NCI-H748 treated with DMSO at 0.1 percent for 48 hours (cell line): ENCODE results near the gene ABCA7.
"Not testable (repeated sequence)": the region's sequence is repeated elsewhere in the genome, so short reads cannot be mapped to it uniquely, and the experiment has no call there.

Experiments used
- DNase-seq: peaks from one replicate; lab custom pipeline; 2025; lab: John Stamatoyannopoulos, UW

ABCA7 gene

GRCh38 chr19:1016647-1017114 is 23.2 kb upstream of the ABCA7 start:
- no peak for DNase-seq

GRCh38 chr19:1017115-1017905 is 22.6 kb upstream of the ABCA7 start:
- DNase-seq: no peak

DNA sequence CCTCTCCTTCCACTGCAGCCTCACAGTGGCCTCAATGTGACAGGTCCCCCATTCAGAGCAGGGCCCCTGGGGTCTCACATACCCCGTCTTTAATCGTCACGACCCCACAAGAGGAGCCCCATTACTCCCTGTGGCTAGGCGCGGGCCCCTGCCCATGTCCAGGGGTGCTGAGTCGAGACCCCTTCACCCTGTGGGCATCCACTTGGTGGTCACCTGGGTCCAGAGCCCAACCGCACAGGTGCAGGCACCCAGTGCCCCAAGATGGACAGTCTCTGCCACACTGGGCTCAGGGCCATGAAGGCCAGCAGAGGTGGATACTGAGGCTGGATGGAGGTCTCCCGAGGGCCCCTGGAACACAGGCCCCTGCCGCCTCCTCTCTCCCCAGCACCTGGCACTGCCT is 22.0 kb upstream of the ABCA7 start:
- no peak for DNase-seq

GRCh38 chr19:1018393-1018792 is 21.5 kb upstream of the ABCA7 start:
- DNase-seq: no peak

DNA sequence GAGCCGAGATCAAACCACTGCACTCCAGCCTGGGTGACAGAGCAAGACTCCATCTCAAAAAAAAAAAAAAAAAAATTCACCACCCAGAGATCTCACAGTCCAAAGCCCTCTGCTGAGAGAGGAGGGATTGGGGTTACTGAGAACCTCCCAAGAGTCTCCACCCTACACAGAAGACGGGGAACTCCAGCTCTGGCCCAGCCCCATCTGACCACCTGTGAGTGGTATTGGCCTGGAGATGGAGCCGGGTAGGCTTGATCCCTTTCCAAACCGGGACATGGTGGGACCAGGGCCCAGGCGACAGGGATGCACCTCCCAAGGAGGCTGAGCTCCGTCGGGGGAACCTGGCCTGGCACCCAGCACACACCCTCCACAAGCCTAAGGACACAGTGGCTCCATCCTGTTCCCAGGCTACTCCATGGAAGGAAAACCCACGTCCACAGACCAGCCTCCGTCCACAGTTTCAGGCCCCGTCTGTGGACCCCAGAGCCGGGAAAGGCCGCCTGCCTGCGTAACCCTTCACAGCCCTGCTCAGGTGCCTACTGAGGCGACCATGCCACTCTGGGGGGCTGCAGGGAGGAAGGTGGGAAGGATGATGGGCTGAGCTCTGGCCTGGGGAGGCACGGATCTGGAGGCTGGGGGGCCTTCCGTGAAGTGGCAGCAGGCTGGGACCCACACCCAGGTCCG is 20.8 kb upstream of the ABCA7 start:
- DNase-seq: no peak

DNA sequence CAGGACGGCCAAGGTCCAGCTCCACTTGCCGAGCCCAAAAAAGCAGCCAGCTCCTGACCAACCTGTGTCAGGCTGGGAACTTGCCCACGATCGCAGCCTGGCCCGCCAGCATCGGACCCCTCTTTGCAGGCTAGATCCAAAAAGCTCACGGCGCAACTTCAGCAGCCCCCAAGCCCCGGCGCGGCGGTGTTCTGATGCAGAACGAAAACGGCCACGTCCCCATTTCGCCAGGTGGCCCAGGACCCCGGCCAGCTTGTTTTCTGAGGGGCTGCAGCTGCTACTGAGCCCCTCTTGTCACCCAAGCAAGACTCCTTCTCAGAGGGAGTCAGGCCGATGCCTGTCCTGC is 20.3 kb upstream of the ABCA7 start:
- no peak for DNase-seq

- no peak for DNase-seq
These were observed 19.7 kb upstream of the ABCA7 start for GRCh38 chr19:1019980-1020867.

GRCh38 chr19:1020868-1021425 is 19.0 kb upstream of the ABCA7 start, which contains the start of gene TMEM259:
Gene TMEM259, minus strand, starts transcription at chr19:1021123. Its CDS starts 127 bp downstream, at chr19:1020996.
- DNase-seq: peak; percentile 77

DNA sequence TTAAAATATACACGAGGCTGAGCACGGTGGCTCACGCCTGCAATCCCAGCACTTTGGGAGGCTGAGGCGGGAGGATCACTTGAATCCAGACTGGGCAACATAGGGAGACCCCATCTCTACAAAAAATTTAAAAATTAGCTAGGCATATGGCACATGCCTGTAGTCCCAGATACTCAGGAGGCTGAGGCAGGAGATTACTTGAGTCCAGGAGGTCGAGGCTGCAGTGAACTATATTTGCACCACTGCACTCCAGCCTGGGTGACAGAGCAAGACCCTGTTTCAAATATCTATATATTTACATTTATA is 16.1 kb upstream of the ABCA7 start:
- DNase-seq: not testable (repeated sequence)

DNA sequence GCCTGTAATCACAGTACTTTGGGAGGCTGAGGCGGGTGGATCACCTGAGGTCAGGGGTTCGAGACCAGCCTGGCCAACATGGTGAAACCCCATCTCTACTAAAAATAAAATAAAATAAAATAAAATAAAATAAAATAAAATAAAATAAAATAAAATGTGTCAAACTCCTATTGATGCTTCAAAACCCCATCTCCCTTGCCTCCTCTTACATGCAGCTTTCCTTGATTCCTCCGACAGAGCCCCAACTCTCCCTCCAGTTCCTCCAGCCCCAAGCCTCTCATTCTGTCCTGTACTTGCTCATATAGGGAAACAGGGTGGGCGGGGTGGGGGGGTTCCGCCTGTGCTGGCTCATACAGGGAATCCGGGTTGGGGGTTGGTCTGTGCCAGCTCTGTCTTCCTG is 14.8 kb upstream of the ABCA7 start:
- DNase-seq: not testable (repeated sequence)

DNA sequence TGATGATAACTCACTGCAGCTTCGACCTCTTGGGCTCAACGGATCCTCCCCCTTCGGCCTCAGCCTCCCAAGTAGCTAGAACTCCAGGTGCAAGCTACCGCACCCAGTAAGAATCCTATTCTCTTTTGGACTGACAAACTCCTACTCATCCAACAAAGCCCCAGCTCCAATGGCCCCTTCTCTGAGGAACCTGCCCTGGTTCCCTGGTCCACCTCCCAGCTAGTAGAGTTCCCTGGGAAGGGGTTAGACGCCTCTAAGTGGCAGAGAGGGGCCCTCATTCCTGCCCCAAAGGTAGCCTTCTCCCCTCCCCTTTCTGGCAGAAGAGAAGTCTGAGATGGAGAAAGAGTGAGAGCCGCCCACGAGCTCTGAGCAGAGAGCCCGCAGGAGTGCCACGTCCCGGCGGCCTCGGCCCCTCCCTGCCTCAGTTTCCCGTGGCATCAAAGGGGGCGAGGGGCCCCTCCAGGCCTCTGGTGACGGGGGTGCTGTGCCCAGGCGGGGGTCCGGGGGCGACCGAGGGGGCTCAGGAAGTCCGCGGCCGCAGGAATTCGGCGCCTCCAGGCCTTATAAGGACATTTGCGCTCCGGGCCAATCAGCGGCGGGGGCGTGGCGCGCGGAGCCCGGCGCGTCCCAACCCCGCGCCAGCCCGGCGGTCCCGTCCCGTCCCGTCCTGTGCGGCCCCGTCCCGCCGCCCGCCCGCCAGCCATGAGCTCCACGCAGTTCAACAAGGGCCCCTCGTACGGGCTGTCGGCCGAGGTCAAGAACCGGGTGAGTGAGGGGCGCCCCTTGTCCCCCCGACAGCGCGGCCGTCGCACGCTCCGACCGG is 13.7 kb upstream of the ABCA7 start, which contains the start of gene CNN2:
Gene CNN2 (plus strand): TSS at position 649 of the 823 bp plus-strand sequence. CDS start 54 bp downstream, at position 703.
- no peak for DNase-seq

- DNase-seq: no peak
These were observed 12.9 kb upstream of the ABCA7 start for GRCh38 chr19:1026783-1027649.

DNA sequence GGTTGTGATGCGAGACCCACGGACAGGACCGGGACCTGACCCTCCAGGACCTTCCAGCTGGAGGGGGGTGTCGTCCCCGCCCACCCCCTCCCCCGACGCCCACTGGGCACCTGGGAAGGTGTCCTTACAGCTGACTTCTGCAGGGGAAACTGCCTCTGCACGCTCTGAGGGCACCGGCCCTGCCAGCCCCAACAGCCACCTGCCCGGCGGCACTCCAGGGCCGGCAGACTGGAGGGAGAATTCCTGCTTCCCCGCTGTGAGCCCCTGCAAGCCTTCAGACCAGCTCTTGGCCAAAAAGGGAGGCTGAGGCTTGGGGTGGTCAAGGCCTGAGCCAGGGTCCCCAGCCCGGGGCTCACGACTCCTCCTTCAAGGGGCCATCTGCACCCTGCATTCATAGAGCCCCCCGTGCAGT is 12.3 kb upstream of the ABCA7 start:
- no peak for DNase-seq

DNA sequence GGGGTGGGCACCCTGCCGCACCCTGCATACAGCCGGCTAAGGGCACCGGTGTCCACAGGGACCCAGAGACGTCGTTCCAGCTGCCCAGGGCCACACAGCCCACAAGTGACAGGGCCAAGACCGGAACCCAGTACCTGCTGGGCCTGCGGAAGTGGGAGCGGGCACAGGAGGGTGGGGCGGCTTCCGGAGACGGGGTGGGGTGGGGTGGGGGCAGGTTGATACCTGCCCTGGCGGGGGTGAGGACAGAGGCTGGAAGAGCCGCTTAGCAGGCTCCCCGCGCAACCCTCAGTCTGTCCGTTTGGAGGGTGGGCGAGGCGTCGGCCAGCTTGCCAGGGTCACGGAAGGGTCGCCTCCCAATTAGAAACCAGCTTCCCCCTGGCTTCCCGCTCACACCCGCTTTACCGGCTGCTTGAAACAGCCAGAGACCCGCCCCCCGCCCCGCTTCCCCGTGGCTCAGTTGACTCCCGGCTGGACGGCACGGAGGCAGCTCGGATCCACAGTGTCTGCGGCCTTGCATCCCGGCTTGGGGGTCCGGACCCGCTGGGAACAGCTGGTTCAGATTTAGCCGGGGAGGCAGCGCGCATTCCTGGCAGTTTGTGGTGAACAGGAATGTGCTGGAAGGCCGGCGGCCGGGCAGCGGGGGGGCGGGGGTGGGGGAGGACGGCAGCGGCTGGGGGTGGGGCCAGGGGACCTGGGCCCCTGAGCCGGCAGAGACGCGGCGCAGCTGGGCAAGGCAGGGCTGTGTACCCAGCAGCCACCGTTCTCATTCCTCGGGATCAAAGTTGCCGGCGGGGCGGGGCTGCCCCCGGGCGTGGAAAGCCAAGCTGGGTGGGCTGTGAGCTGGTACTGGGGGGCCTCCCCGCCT is 11.6 kb upstream of the ABCA7 start:
- peak; percentile 8 for DNase-seq

DNA sequence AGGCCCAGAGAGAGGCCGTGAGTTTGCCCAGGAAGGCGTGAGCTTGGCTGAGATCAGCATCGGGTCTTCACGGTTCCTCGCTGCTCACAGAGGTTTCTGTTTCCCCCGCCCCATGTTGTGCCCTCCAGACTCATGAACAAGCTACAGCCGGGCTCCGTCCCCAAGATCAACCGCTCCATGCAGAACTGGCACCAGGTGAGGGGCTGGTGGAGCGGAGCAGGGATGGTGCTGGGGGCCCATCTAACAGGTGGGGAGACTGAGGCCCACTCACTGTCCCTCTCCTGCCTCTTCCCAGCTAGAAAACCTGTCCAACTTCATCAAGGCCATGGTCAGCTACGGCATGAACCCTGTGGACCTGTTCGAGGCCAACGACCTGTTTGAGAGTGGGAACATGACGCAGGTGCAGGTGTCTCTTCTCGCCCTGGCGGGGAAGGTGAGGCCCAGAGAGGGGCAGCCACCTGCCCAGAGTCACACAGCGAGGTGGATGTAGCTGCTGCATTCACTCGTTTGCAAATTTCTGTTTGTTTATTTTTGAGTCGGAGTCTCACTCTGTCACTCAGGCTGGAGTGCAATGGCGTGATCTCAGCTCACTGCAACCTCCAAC is 7.5 kb upstream of the ABCA7 start:
- DNase-seq: no peak

DNA sequence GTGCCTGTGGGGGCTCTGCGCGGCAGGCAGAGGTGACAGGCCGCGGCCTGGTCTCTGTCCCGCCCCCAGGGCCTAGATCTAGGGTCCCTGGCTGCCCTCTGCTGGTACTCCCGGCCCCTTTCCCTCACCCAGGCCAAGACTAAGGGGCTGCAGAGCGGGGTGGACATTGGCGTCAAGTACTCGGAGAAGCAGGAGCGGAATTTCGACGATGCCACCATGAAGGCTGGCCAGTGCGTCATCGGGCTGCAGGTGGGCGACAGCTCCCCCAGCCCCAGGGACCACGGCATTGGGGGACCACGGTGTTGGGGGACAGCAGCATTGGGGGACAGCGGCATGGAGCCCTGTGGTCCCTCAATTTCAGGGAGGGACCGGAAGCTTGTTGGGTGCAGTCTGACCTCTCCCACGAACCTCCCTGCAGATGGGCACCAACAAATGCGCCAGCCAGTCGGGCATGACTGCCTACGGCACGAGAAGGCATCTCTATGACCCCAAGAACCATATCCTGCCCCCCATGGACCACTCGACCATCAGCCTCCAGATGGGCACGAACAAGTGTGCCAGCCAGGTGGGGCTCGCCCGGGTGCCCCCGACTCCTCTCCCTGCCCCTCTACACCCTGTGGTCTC is 3.8 kb upstream of the ABCA7 start:
- DNase-seq: no peak

DNA sequence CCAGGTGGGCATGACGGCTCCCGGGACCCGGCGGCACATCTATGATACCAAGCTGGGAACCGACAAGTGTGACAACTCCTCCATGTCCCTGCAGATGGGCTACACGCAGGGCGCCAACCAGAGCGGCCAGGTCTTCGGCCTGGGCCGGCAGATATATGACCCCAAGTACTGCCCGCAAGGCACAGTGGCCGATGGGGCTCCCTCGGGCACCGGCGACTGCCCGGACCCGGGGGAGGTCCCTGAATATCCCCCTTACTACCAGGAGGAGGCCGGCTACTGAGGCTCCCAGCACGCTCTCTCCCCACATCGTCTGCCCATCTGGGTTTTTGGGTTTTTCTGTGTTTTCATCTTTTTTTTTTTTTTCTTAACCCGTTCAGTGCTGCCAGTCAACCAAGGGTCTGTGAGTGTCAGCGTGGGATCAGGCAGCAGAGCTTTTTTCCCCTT is 2.3 kb upstream of the ABCA7 start:
- no peak for DNase-seq

GRCh38 chr19:1038978-1039645 is 795 bp upstream of the ABCA7 start:
- DNase-seq: no peak
